ENCODE measurements around the gene DCHS1.

Gene DCHS1

DNA sequence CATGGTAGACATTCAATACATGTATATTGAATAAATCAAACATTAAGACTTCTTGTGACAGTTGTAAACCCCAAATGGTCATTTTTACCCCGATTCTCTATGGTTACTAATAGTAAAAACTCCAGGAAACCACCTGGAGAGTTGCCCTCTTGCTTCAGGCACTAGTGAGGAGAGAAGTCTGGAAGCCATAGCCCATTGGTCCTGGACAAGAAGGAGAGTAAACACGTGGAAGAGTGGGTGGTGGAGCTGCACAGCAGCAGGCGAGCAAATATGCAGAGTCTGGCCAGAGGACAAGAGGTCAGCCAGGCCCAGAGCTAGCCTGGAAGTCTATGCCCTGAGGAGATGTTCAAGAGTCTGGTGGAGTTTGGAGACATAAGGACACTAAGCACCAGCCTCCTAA, 17.7 kb downstream of the DCHS1 start:
- Histone ChIP-seq H3K27ac (ENCODE audit: low read depth, low read length) (no peak overlapping the region), H3K36me3 (ENCODE audit: control insufficient read depth in 1 of 2, insufficient read depth in 2 of 2, low read length in 2 of 2) (peaks cover 0 to 9% of the 10 kb centered on the region in 2 donors), H3K4me3 (ENCODE audit: low read depth in 1 of 2, low read length in 2 of 2) (no peak overlapping the region), H3K9me3 (ENCODE audit: control insufficient read depth in 1 of 2, low read length in 2 of 2) (no peaks in the 10 kb centered on the region), H3K9ac (ENCODE audit: low read depth in 1 of 2, low read length in 2 of 2) (no peak overlapping the region), H3K4me1 (ENCODE audit: control insufficient read depth in 1 of 2, insufficient read depth in 2 of 2, low read length in 2 of 2) (peaks cover 27 to 35% of the 10 kb centered on the region in 2 donors), H3K27me3 (ENCODE audit: control insufficient read depth in 1 of 2, insufficient read depth in 2 of 2, low read length in 2 of 2) (no peaks in the 10 kb centered on the region)

DNA sequence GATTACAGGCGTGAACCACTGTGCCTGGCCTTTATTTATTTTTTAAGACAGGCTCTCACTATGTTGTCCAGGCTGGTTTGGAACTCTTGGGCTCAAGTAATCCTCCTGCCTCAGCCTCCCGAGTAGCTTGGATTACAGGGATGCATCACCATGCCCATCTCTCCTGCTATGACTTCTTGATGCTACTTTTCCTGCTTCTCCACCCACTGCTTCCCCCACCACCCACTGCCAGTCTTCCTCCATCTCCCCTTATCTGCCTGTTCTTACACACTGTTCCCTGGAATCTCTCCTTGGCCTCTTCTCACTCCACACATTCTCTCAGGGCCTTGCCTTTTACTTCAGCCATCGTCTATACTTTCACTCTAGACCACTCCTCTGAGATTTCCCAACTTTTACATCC, 19.1 kb downstream of the DCHS1 start:
- Histone ChIP-seq H3K4me1 (ENCODE audit: control insufficient read depth in 1 of 2, insufficient read depth in 2 of 2, low read length in 2 of 2) (peaks cover 27 to 35% of the 10 kb centered on the region in 2 donors), H3K27me3 (ENCODE audit: control insufficient read depth in 1 of 2, insufficient read depth in 2 of 2, low read length in 2 of 2) (no peaks in the 10 kb centered on the region), H3K4me3 (ENCODE audit: low read depth in 1 of 2, low read length in 2 of 2) (no peak overlapping the region), H3K9me3 (ENCODE audit: control insufficient read depth in 1 of 2, low read length in 2 of 2) (no peaks in the 10 kb centered on the region), H3K36me3 (ENCODE audit: control insufficient read depth in 1 of 2, insufficient read depth in 2 of 2, low read length in 2 of 2) (peaks cover 0 to 10% of the 10 kb centered on the region in 2 donors), H3K27ac (ENCODE audit: low read depth, low read length) (no peak overlapping the region), H3K9ac (ENCODE audit: low read depth in 1 of 2, low read length in 2 of 2) (no peak overlapping the region)

DNA sequence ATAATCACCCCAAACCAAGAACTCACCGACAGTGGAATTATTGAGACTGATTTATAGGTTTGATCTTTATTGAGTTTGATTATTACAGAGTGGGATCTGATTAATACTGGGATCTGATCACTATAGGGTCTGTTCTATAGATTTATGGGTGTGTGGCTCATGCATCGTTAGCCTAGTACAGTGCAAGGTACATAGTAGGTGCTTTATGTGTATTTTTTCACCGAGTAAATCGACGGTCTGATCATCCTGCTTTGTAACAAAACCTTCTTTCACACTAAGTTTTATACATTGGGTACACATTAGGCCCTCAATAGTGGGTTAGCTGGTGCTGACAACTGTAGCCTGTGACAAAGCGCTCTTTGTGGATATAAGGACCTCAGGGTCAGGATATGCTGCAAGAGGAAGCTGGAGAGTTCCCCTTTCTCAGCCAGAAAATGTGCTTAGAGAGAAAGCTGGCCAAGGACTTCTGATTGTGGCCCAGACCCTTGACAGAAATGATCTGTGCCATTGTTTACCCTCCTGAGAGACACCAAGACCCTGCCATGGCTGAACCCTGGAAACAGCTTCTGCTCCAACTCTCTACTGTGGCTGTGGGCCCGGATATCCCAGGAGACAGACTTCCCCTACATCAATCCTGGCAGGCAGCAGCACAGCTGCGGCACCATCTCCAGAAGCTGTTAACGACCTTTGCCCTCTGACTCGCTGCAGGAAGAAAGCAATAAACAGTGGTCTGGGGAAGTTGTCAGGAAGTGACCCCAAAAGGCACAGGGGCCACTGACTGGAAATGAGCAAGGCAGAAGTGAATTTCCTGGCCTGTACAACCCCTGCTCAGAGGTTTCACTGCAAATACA, 20.3 kb downstream of the DCHS1 start:
- Histone ChIP-seq H3K27me3 (ENCODE audit: control insufficient read depth in 1 of 2, insufficient read depth in 2 of 2, low read length in 2 of 2) (no peaks in the 10 kb centered on the region), H3K4me3 (ENCODE audit: low read depth in 1 of 2, low read length in 2 of 2) (no peak overlapping the region), H3K27ac (ENCODE audit: low read depth, low read length) (peak overlapping the region; percentile 39), H3K36me3 (ENCODE audit: control insufficient read depth in 1 of 2, insufficient read depth in 2 of 2, low read length in 2 of 2) (peaks cover 0 to 6% of the 10 kb centered on the region in 2 donors), H3K9me3 (ENCODE audit: control insufficient read depth in 1 of 2, low read length in 2 of 2) (no peaks in the 10 kb centered on the region), H3K4me1 (ENCODE audit: control insufficient read depth in 1 of 2, insufficient read depth in 2 of 2, low read length in 2 of 2) (peaks cover 27 to 35% of the 10 kb centered on the region in 2 donors), H3K9ac (ENCODE audit: low read depth in 1 of 2, low read length in 2 of 2) (peak overlapping the region in 1 of 2 donors; percentile 9)

DNA sequence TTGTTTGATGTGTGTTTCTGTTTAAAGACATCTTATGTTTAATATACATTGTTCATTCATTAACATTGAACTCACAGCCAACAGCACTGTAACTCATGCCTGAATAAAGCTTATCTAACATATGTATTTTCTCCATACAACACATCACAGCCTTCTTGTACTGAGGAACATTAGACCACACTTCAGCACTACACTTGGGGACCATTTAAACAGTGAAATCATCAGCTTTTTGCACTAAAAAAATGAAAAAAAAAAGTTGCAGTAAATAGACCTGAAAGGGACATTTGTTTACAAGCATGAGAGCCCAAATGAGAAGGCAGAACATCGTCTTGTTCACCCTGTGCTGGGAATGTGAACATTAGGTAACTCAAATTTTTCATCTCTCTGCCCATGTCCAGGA, 21.1 kb downstream of the DCHS1 start:
- Histone ChIP-seq H3K9ac (ENCODE audit: low read depth in 1 of 2, low read length in 2 of 2) (no peak overlapping the region), H3K27me3 (ENCODE audit: control insufficient read depth in 1 of 2, insufficient read depth in 2 of 2, low read length in 2 of 2) (no peaks in the 10 kb centered on the region), H3K4me1 (ENCODE audit: control insufficient read depth in 1 of 2, insufficient read depth in 2 of 2, low read length in 2 of 2) (peaks cover 27 to 34% of the 10 kb centered on the region in 2 donors), H3K27ac (ENCODE audit: low read depth, low read length) (no peak overlapping the region), H3K4me3 (ENCODE audit: low read depth in 1 of 2, low read length in 2 of 2) (no peak overlapping the region), H3K36me3 (ENCODE audit: control insufficient read depth in 1 of 2, insufficient read depth in 2 of 2, low read length in 2 of 2) (peaks cover 0 to 6% of the 10 kb centered on the region in 2 donors), H3K9me3 (ENCODE audit: control insufficient read depth in 1 of 2, low read length in 2 of 2) (no peaks in the 10 kb centered on the region)

DNA sequence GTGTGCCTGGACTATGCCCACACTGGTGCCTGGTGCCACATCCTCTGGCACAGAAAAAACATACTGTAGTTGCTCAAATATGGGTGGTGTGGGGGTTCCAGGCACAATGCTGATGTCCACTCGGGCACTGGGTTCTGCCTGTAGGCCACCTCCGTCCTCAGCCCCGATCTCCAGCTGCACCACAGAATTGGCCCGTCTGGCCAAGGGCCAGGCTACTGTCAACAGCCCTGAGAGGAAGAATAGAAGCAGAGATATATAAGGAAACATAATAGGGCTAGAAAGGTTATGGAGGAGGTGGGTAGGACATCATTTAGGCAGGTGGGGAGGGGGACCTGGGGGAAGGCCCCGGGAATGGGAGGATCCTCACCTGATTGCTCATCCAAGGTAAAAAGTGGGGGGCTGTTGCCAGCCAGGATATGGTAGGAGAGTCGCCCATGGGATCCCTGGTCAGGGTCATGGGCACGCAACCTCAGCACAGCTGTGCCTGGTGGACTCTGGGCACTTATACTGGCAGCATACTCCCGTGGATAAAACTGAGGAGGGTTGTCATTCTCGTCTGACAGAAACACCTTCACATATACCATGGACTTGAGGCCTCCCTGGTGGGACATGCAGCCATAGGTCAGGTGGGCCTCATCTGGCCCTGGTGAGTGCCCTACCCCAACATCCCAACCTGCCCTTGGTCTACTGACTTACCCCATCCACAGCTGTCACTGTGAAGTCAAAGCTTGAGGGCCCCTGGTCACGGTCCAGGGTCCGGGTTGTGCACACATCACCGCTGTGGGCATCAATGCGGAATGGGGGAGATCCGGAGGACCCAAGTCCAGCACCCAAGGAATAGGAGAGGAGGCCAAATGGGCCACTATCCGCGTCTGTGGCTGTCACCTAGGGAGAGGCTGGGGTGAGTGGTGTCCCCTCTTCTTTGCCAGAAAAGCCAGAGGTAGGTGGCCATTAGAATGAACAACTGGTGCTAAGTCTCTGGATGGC, 21.9 kb downstream of the DCHS1 start:
- peaks cover 27 to 28% of the 10 kb centered on the region in 2 donors for H3K4me1 ChIP-seq (ENCODE audit: control insufficient read depth in 1 of 2, insufficient read depth in 2 of 2, low read length in 2 of 2)
- H3K27ac ChIP-seq (ENCODE audit: low read depth, low read length), result no peak overlapping the region
- H3K27me3 ChIP-seq (ENCODE audit: control insufficient read depth in 1 of 2, insufficient read depth in 2 of 2, low read length in 2 of 2), result no peaks in the 10 kb centered on the region
- H3K4me3 ChIP-seq (ENCODE audit: low read depth in 1 of 2, low read length in 2 of 2), result no peak overlapping the region
- no peak overlapping the region for H3K9ac ChIP-seq (ENCODE audit: low read depth in 1 of 2, low read length in 2 of 2)
- no peaks in the 10 kb centered on the region for H3K9me3 ChIP-seq (ENCODE audit: control insufficient read depth in 1 of 2, low read length in 2 of 2)
- H3K36me3 ChIP-seq (ENCODE audit: control insufficient read depth in 1 of 2, insufficient read depth in 2 of 2, low read length in 2 of 2), result peaks cover 0 to 10% of the 10 kb centered on the region in 2 donors

DNA sequence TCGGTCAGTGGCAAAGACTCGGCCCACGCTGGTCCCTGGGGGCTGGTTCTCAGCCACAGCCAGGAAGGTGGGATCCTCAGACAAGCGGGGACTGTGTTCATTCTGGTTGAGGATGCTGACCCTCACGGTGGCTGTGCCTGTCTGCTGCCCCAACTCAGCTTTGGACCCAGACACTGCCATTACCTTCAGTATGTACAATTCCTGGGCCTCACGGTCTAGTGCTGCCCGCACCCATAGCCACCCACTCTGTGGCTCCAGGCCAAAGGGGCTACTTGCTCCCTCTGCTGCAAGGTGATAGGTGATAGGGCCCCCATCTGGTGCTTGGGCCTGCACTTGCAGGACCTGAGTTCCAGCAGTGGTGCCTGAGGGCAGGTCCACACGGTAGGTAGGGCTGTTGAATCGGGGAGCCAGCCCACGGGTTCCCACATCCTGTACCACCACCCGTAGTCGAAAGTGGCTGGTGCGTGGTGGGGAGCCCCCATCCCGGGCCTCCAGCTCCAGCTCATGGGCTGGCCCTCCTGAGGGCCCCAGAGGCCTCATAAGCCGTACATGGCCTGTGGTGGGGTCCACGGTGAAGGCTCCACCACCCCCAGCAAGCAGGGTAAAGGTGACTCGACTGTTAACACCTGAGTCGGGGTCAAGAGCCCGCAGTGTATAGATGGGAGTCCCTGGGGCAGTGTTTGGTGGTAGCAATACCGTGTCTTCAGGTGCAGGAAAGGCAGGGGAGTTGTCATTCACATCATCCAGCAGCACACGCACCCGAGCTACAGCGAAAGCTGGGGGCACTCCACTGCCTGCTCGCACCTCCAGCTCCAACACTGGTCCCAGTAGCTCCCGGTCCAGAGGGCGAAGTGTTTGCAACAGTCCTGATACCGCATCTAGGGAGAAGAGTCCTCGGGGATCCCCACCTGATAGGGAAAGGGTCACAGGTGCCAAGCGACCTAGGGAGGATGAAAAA, 23.2 kb downstream of the DCHS1 start:
- no peak overlapping the region for H3K4me3 ChIP-seq (ENCODE audit: low read depth in 1 of 2, low read length in 2 of 2)
- H3K27me3 ChIP-seq (ENCODE audit: control insufficient read depth in 1 of 2, insufficient read depth in 2 of 2, low read length in 2 of 2), result no peaks in the 10 kb centered on the region
- H3K9me3 ChIP-seq (ENCODE audit: control insufficient read depth in 1 of 2, low read length in 2 of 2), result no peaks in the 10 kb centered on the region
- H3K9ac ChIP-seq (ENCODE audit: low read depth in 1 of 2, low read length in 2 of 2), result no peak overlapping the region
- H3K27ac ChIP-seq (ENCODE audit: low read depth, low read length), result no peak overlapping the region
- H3K36me3 ChIP-seq (ENCODE audit: control insufficient read depth in 1 of 2, insufficient read depth in 2 of 2, low read length in 2 of 2), result peaks cover 0 to 14% of the 10 kb centered on the region in 2 donors
- H3K4me1 ChIP-seq (ENCODE audit: control insufficient read depth in 1 of 2, insufficient read depth in 2 of 2, low read length in 2 of 2), result peaks cover 21 to 25% of the 10 kb centered on the region in 2 donors

DNA sequence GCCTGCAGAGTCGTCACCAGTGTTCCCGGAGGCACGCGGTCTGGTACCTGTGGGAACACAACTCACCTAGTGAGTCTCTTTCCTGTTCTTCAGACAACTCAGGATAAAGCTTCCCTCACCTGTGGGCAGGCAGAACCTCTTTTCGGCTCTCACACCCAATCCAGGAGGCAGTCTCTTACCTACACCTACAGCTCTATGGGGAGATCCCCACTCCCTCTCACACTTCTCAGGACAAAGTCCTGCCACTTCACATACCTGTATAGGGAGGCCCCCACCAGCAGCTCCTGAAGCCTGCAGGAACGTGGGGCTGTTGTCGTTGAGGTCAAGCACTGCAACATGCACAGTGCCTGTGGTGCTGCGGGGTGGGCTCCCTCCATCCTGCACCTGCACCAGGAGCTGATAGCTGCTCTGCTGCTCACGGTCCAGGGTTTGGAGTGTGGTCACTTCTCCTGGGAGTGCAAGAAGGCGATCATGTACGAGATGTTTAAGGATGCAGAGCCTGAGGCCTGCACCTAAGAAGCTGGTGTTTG, 24.2 kb downstream of the DCHS1 start:
- H3K27me3 ChIP-seq (ENCODE audit: control insufficient read depth in 1 of 2, insufficient read depth in 2 of 2, low read length in 2 of 2), result no peaks in the 10 kb centered on the region
- H3K4me1 ChIP-seq (ENCODE audit: control insufficient read depth in 1 of 2, insufficient read depth in 2 of 2, low read length in 2 of 2), result peaks cover 24 to 27% of the 10 kb centered on the region in 2 donors
- H3K27ac ChIP-seq (ENCODE audit: low read depth, low read length), result no peak overlapping the region
- H3K9ac ChIP-seq (ENCODE audit: low read depth in 1 of 2, low read length in 2 of 2), result no peak overlapping the region
- H3K36me3 ChIP-seq (ENCODE audit: control insufficient read depth in 1 of 2, insufficient read depth in 2 of 2, low read length in 2 of 2), result peaks cover 0 to 23% of the 10 kb centered on the region in 2 donors
- no peak overlapping the region for H3K4me3 ChIP-seq (ENCODE audit: low read depth in 1 of 2, low read length in 2 of 2)
- H3K9me3 ChIP-seq (ENCODE audit: control insufficient read depth in 1 of 2, low read length in 2 of 2), result no peaks in the 10 kb centered on the region

DNA sequence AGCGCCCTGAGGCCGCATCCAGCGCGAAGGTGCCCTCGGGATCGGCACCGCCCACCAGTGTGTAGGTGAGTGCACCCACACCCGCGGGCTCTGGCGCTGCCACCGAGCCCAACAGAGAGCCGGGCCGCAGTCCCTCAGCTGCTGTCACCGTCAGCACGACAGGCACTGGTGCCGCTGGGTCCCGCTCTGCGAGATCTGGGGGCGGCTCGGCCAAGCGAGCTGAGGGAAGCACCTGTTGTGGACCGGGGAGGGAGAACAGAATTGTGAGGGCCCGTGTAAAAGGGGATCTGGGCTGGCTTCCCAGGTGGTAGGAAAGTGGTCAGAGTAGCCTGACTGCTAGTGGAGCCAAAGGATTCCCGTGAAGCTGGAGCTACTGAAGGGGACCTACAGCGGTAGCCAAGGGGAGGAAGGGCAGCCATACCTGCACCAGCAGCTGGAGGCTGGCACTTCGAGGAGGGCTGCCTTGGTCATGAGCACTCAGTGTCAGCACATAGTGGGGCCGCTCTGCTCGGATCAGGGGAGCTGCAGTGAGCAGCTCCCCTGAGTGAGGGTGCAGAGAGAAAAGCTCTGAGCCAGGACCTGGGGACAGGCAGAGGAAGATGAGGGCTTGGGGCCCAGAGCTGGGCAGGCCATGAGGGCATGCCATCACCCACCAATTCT, 24.8 kb downstream of the DCHS1 start:
- H3K27me3 ChIP-seq (ENCODE audit: control insufficient read depth in 1 of 2, insufficient read depth in 2 of 2, low read length in 2 of 2), result no peaks in the 10 kb centered on the region
- H3K4me1 ChIP-seq (ENCODE audit: control insufficient read depth in 1 of 2, insufficient read depth in 2 of 2, low read length in 2 of 2), result peaks cover 17 to 26% of the 10 kb centered on the region in 2 donors
- H3K4me3 ChIP-seq (ENCODE audit: low read depth in 1 of 2, low read length in 2 of 2), result peak overlapping the region; percentile 45 to 53
- no peaks in the 10 kb centered on the region for H3K9me3 ChIP-seq (ENCODE audit: control insufficient read depth in 1 of 2, low read length in 2 of 2)
- peaks cover 5 to 30% of the 10 kb centered on the region in 2 donors for H3K36me3 ChIP-seq (ENCODE audit: control insufficient read depth in 1 of 2, insufficient read depth in 2 of 2, low read length in 2 of 2)
- no peak overlapping the region for H3K9ac ChIP-seq (ENCODE audit: low read depth in 1 of 2, low read length in 2 of 2)
- H3K27ac ChIP-seq (ENCODE audit: low read depth, low read length), result no peak overlapping the region

Measured in duodenal mucosa (tissue), 2 donors.